PC-9 (cell line): ENCODE results near the gene SLC25A44. TPM values are rescaled to one million over a fixed set of nuclear protein-coding genes. Genes with fewer than 3 reads are reported as not detected.

Source experiments
- BruUV-seq: library from RNA; stranded (reverse); fragments of 400-500 nt; replicated peaks from 2 replicates; lab custom pipeline; 2021; lab: Mats Ljungman, UMichigan
- CTCF ChIA-PET: fragments of 300-600 bp; sonication (Branson Sonifier 250); formaldehyde crosslinking; loops from one replicate; lab custom pipeline; 2022; ENCODE audit warnings: antibody characterized with exemption; lab: Charles Lee
- POLR2A ChIA-PET: fragments of 300-600 bp; sonication (Branson Sonifier 250); formaldehyde crosslinking; loops from one replicate; lab custom pipeline; 2022; ENCODE audit warnings: antibody characterized with exemption; ENCODE audit not compliant: unreplicated experiment; lab: Charles Lee
- DNase-seq, 2 experiments: peaks; one replicate each; pipeline versions ENCODE4 v3.0.0 to v3.0.0-alpha.2; 2015 to 2022; ENCODE audit warnings: mixed read lengths in 1 of 2
- H2AFZ ChIP-seq: fragments of 200-600 bp; sonication (generic); 2 replicates; pipeline ENCODE4 v1.8.1; 2017; ENCODE audit warnings: antibody characterized with exemption
- H3F3A ChIP-seq: fragments of 200-600 bp; sonication (generic); 2 replicates; pipeline ENCODE4 v1.8.1; 2017; ENCODE audit warnings: antibody characterized with exemption, mild to moderate bottlenecking, low read depth; ENCODE audit not compliant: insufficient read depth
- H3K27ac ChIP-seq: fragments of 200-600 bp; sonication (generic); 2 replicates; pipeline ENCODE4 v1.6.1; 2016; ENCODE audit warnings: mixed run types
- H3K27me3 ChIP-seq: fragments of 200-600 bp; sonication (generic); 2 replicates; pipeline ENCODE4 v1.6.1; 2016; ENCODE audit warnings: low read depth, mixed run types; ENCODE audit not compliant: insufficient read depth
- H3K36me3 ChIP-seq: fragments of 200-600 bp; sonication (generic); 2 replicates; pipeline ENCODE4 v1.6.1; 2016; ENCODE audit warnings: low read depth, mixed run types
- H3K4me1 ChIP-seq: fragments of 200-600 bp; sonication (generic); replicated peaks from 2 replicates; pipeline ENCODE4 v1.6.1; 2016; ENCODE audit warnings: mixed run types; ENCODE audit not compliant: insufficient read depth
- H3K4me2 ChIP-seq: fragments of 200-600 bp; sonication (generic); 2 replicates; pipeline ENCODE4 v1.6.1; 2017; ENCODE audit warnings: mixed run types
- H3K4me3 ChIP-seq: fragments of 200-600 bp; sonication (generic); 2 replicates; pipeline ENCODE4 v1.6.1; 2016; ENCODE audit warnings: mixed run types
- H3K79me2 ChIP-seq: fragments of 200-600 bp; sonication (generic); 2 replicates; pipeline ENCODE4 v1.6.1; 2017; ENCODE audit warnings: low read depth, mixed run types
- H3K9me2 ChIP-seq: fragments of 200-600 bp; sonication (generic); 2 replicates; pipeline ENCODE4 v1.8.1; 2017; ENCODE audit warnings: mild to moderate bottlenecking; ENCODE audit not compliant: insufficient read depth
- H3K9me3 ChIP-seq: fragments of 200-600 bp; sonication (generic); 2 replicates; pipeline ENCODE4 v1.8.1; 2016; ENCODE audit warnings: low read depth; ENCODE audit not compliant: insufficient read depth
- H4K20me1 ChIP-seq: fragments of 200-600 bp; sonication (generic); 2 replicates; pipeline ENCODE4 v1.8.1; 2017; ENCODE audit not compliant: insufficient read depth
- EZH2 ChIP-seq: fragments of 200-600 bp; sonication (generic); IDR thresholded peaks from 2 replicates; pipeline ENCODE4 v1.8.0; 2017; ENCODE audit warnings: antibody characterized with exemption, low read depth
- intact Hi-C: fragments of 100-400 bp; cut with micrococcal nuclease; formaldehyde crosslinking; loops from one replicate; pipeline ENCODE4 v1.10.0; 2022; ENCODE audit not compliant: unreplicated experiment
- total RNA-seq: library from RNA; stranded (reverse); gene quantifications from 2 replicates; pipeline ENCODE4 v1.2.3, GENCODE V29; 2021
- TF ChIP-seq, protein P1 (sequence below): fragments of 200-600 bp; sonication (generic); conservative IDR thresholded peaks from 2 replicates; pipeline ENCODE4 v1.6.1; 2017; ENCODE audit warnings: mixed run types, antibody characterized with exemption, mild to moderate bottlenecking, moderate library complexity

Gene SLC25A44
- total RNA-seq, 1 experiment from 2014 or later: 20.2 TPM

DNA sequence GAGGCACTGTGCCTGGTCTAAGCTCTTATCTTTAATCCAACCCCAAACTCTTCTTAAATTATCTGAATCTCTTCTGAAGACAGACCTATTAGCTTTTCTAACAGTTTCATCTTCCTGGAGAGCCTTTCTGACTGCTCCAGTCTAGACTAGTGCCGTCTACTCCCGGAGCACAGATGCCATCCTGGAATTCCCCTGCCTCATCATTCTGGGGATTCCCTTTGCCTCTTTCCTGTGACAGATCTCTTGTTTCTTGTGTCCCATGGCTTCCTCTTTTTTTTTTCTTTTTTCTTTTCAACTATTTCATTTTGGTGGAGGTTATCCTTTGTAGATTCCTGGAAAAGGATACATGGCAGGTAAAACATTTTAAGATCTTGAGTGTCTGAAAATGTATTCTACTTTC is 28.8 kb upstream of the SLC25A44 start:
- intact Hi-C loops: no loop called here
- Histone ChIP-seq H3K4me1 (no peaks in the 10 kb centered on the region), H3K36me3 (no peaks in the 10 kb centered on the region), H4K20me1 (no peaks in the 10 kb centered on the region), H3F3A (no peaks in the 10 kb centered on the region), H3K4me2 (no peak overlapping the region), H2AFZ (no peak overlapping the region), H3K9me2 (no peaks in the 10 kb centered on the region), H3K79me2 (no peaks in the 10 kb centered on the region), H3K9me3 (no peaks in the 10 kb centered on the region), H3K4me3 (no peak overlapping the region), H3K27me3 (no peaks in the 10 kb centered on the region), H3K27ac (no peak overlapping the region)
- POLR2A ChIA-PET: interaction anchor here (0.7 kb wide), 1 partner anchor 29 kb away, joined by 4 read pairs; the partner anchor contains the start of gene SLC25A44
- CTCF ChIA-PET: interaction anchor here (0.6 kb wide), 1 partner anchor 74 kb away, joined by 4 read pairs; no protein-coding TSS in a partner anchor
- no peak for DNase-seq
- no TSS peak for BruUV-seq
- TF ChIP-seq EZH2: no peak

DNA sequence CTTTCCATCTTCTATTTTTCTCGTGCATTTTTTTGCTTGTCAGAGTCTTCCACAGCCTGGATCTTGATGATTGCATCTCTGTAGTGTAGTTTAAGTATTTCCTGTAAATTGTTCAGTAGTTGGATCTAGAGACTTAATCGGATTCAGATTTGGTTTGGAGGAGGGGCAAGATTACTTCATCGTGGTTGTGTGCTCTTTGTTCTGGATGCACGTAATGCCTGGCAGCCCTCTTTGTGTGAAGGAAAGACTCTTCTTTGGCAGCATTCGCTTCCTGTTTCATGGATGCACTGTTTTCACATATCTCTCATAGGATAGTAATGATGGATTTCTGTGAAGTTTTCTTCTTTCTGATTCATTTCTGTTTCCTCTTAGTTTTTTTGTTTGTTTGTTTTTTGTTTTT is 26.4 kb upstream of the SLC25A44 start:
- H3K4me1 ChIP-seq: no peaks in the 10 kb centered on the region
- H3K4me3 ChIP-seq: no peak overlapping the region
- no peak overlapping the region for H3K4me2 ChIP-seq
- DNase-seq: no peak
- no peaks in the 10 kb centered on the region for H4K20me1 ChIP-seq
- H3F3A ChIP-seq: no peaks in the 10 kb centered on the region
- H3K9me2 ChIP-seq: no peaks in the 10 kb centered on the region
- POLR2A ChIA-PET: no interaction called here
- CTCF ChIA-PET: no interaction called here
- no peaks in the 10 kb centered on the region for H3K9me3 ChIP-seq
- H2AFZ ChIP-seq: no peak overlapping the region
- no peaks in the 10 kb centered on the region for H3K36me3 ChIP-seq
- no peaks in the 10 kb centered on the region for H3K27me3 ChIP-seq
- TF ChIP-seq EZH2: no peak
- TF ChIP-seq, protein P1, sequence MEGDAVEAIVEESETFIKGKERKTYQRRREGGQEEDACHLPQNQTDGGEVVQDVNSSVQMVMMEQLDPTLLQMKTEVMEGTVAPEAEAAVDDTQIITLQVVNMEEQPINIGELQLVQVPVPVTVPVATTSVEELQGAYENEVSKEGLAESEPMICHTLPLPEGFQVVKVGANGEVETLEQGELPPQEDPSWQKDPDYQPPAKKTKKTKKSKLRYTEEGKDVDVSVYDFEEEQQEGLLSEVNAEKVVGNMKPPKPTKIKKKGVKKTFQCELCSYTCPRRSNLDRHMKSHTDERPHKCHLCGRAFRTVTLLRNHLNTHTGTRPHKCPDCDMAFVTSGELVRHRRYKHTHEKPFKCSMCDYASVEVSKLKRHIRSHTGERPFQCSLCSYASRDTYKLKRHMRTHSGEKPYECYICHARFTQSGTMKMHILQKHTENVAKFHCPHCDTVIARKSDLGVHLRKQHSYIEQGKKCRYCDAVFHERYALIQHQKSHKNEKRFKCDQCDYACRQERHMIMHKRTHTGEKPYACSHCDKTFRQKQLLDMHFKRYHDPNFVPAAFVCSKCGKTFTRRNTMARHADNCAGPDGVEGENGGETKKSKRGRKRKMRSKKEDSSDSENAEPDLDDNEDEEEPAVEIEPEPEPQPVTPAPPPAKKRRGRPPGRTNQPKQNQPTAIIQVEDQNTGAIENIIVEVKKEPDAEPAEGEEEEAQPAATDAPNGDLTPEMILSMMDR: no peak
- no peaks in the 10 kb centered on the region for H3K79me2 ChIP-seq
- H3K27ac ChIP-seq: no peak overlapping the region
- intact Hi-C loops: no loop called here
- BruUV-seq: no TSS peak

DNA sequence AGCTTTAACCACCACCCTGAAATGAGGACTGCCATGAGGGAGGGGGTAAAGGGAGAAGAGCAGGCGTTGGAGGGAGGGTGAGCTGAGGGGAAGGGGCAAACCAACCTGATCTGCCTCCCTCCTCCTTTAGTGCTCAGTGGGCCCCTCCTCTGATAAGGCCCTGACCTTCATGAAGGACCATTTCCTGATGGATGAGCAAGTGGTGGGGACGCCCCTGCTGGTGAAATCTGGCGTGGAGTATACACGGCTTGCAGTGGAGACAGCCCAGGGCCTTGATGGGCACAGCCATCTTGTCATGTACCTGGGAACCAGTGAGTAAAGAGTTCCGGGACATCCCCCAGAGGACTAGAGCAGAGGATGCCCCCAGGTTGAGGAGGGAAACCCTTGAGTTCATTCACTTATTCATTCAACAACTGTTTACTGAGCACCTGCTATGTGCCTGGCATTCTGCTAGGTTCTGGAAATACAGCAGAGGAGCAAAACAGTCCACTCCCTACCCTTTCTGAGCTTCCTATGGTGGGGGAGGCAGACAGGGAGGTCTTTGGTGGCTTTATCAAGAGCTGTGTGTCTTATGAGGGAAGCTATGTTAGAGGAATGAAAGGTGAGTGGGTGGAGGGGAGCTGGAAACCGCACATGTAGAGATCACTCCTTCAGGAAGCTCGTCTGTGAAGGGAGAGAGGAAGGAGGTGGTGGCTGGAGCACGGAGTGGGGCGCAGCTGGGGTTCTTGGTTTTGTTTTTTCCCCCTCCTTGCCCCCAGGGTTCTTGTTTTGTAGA is 21.0 kb upstream of the SLC25A44 start:
- no peak for TF ChIP-seq EZH2
- TF ChIP-seq, protein P1: no peak
- H2AFZ ChIP-seq: no peak overlapping the region
- H3K27ac ChIP-seq: no peak overlapping the region
- H3K36me3 ChIP-seq: no peaks in the 10 kb centered on the region
- ChIA-PET CTCF (no interaction called here), POLR2A (no interaction called here)
- no peaks in the 10 kb centered on the region for H3F3A ChIP-seq
- no TSS peak for BruUV-seq
- H3K9me2 ChIP-seq: no peaks in the 10 kb centered on the region
- no peaks in the 10 kb centered on the region for H3K4me1 ChIP-seq
- H3K27me3 ChIP-seq: 0 out of 2 replicates have a peak, but pooled peaks cover 4% of the 10 kb centered on the region
- no peaks in the 10 kb centered on the region for H3K79me2 ChIP-seq
- H3K4me2 ChIP-seq: no peak overlapping the region
- no peak overlapping the region for H3K4me3 ChIP-seq
- intact Hi-C loops: no loop called here
- no peaks in the 10 kb centered on the region for H3K9me3 ChIP-seq
- H4K20me1 ChIP-seq: no peaks in the 10 kb centered on the region
- no peak for DNase-seq
